H1 (cell line): ENCODE results near the gene KRTAP10-8. TPM values are rescaled to one million over a fixed set of nuclear protein-coding genes. Genes with fewer than 3 reads are reported as not detected.

Experiments used
- CTCF ChIA-PET: fragments of 300-600 bp; sonication (Branson Sonifier 250); formaldehyde crosslinking; loops from one replicate; lab custom pipeline; 2021; ENCODE audit not compliant: partially characterized antibody; lab: Charles Lee
- POLR2A ChIA-PET: fragments of 300-600 bp; sonication (Branson Sonifier 250); formaldehyde crosslinking; loops from one replicate; lab custom pipeline; 2021; ENCODE audit warnings: inconsistent platforms; ENCODE audit not compliant: partially characterized antibody; lab: Charles Lee
- DNase-seq, 2 experiments: peaks; one replicate each; pipeline versions ENCODE4 v3.0.0 to v3.0.0-alpha.2; 2010 to 2022; ENCODE audit warnings: low spot score in 2 of 2, low read depth in 1 of 2, mixed read lengths in 1 of 2
- FAIRE-seq: peaks from 2 replicates; lab custom pipeline; 2011; peaks lifted over from hg19 to GRCh38; lab: Jason Lieb, UNC
- H2AFZ ChIP-seq: 2 replicates; pipeline ENCODE4 v1.8.1; 2012; ENCODE audit warnings: low read length, inconsistent platforms
- H2AK5ac ChIP-seq: 2 replicates; pipeline ENCODE4 v1.6.1; 2013; ENCODE audit warnings: low read depth, low read length
- H2BK120ac ChIP-seq: replicated peaks from 2 replicates; pipeline ENCODE3; 2013; ENCODE audit warnings: low read depth, low read length, inconsistent platforms
- H2BK12ac ChIP-seq: 2 replicates; pipeline ENCODE4 v1.6.1; 2013; ENCODE audit warnings: low read depth, low read length
- H2BK15ac ChIP-seq: 2 replicates; pipeline ENCODE4 v1.6.1; 2013; ENCODE audit warnings: low read length
- H2BK20ac ChIP-seq: 2 replicates; pipeline ENCODE4 v1.6.1; 2013; ENCODE audit warnings: low read length
- H2BK5ac ChIP-seq: 2 replicates; pipeline ENCODE4 v1.6.1; 2013; ENCODE audit warnings: low read depth, low read length
- H3K14ac ChIP-seq: 2 replicates; pipeline ENCODE4 v1.6.1; 2013; ENCODE audit warnings: inconsistent platforms; ENCODE audit not compliant: insufficient read length
- H3K18ac ChIP-seq: 2 replicates; pipeline ENCODE4 v1.6.1; 2013; ENCODE audit warnings: low read length; ENCODE audit errors: extremely low read depth
- H3K23ac ChIP-seq: 2 replicates; pipeline ENCODE4 v1.6.1; 2013; ENCODE audit warnings: inconsistent platforms; ENCODE audit not compliant: insufficient read length
- H3K23me2 ChIP-seq: 2 replicates; pipeline ENCODE4 v1.6.1; 2013; ENCODE audit warnings: low read depth, low read length
- H3K27ac ChIP-seq: 2 replicates; pipeline ENCODE4 v1.6.1; 2011; ENCODE audit warnings: low read depth, low read length, inconsistent platforms
- H3K27me3 ChIP-seq, 4 experiments: replicated peaks in 1 of 4; 1 replicate in 1 of 4; 2 replicates in 3 of 4; pipeline versions ENCODE4 v1.6.1 to v1.8.1; 2011 to 2013; ENCODE audit warnings: low read length in 3 of 4, mild to moderate bottlenecking in 3 of 4, inconsistent platforms in 2 of 4, mixed read lengths in 2 of 4, moderate library complexity in 1 of 4; ENCODE audit not compliant: control insufficient read depth in 3 of 4, insufficient read depth in 3 of 4; ENCODE audit errors: extremely low read depth in 1 of 4
- H3K36me3 ChIP-seq, 4 experiments: 2 replicates each; pipeline versions ENCODE4 v1.6.1 to v1.8.1; 2011 to 2013; ENCODE audit warnings: mild to moderate bottlenecking in 4 of 4, low read length in 3 of 4, moderate library complexity in 2 of 4, control low read depth in 1 of 4, inconsistent platforms in 1 of 4; ENCODE audit not compliant: insufficient read depth in 4 of 4, control insufficient read depth in 2 of 4
- H3K4ac ChIP-seq: replicated peaks from 2 replicates; pipeline ENCODE3; 2013; ENCODE audit warnings: low read length, low read depth, mixed read lengths, inconsistent platforms; ENCODE audit not compliant: insufficient read length
- H3K4me1 ChIP-seq, 4 experiments: replicated peaks in 1 of 4; 1 replicate in 1 of 4; 2 replicates in 3 of 4; pipeline versions ENCODE4 v1.6.1 to v1.8.1; 2011 to 2013; ENCODE audit warnings: low read length in 3 of 4, inconsistent platforms in 2 of 4, mixed read lengths in 1 of 4; ENCODE audit not compliant: insufficient read depth in 4 of 4, control insufficient read depth in 3 of 4
- H3K4me2 ChIP-seq, 2 experiments: 2 replicates each; pipeline versions ENCODE4 v1.6.1 to v1.8.1; 2011 to 2013; ENCODE audit warnings: low read depth in 2 of 2, low read length in 2 of 2, control low read depth in 1 of 2, inconsistent platforms in 1 of 2, mild to moderate bottlenecking in 1 of 2; ENCODE audit not compliant: insufficient read depth in 1 of 2
- H3K4me3 ChIP-seq, 4 experiments: fragments of 200-600, 300-600 bp in 1 of 4; sonication (generic), shearing (Covaris generic), sonication (Bioruptor Twin) in 1 of 4; 2 replicates each; pipeline versions ENCODE4 v1.5.1 to v1.8.1; 2011 to 2016; ENCODE audit warnings: low read length in 4 of 4, low read depth in 3 of 4, control low read depth in 2 of 4, inconsistent platforms in 2 of 4, mild to moderate bottlenecking in 2 of 4, mixed read lengths in 1 of 4, moderate library complexity in 1 of 4; ENCODE audit not compliant: insufficient read depth in 2 of 4; ENCODE audit errors: extremely low read depth in 1 of 4
- H3K56ac ChIP-seq: replicated peaks from 2 replicates; pipeline ENCODE3; 2013; ENCODE audit warnings: low read depth, mild to moderate bottlenecking, mixed read lengths, low read length, inconsistent platforms; ENCODE audit not compliant: insufficient read length
- H3K79me1 ChIP-seq: 2 replicates; pipeline ENCODE4 v1.6.1; 2013; ENCODE audit warnings: low read depth, low read length, control low read depth
- H3K79me2 ChIP-seq, 2 experiments: 2 replicates each; pipeline versions ENCODE4 v1.6.1 to v1.8.1; 2012 to 2013; ENCODE audit warnings: low read length in 2 of 2, mild to moderate bottlenecking in 2 of 2, inconsistent platforms in 1 of 2; ENCODE audit not compliant: insufficient read depth in 2 of 2, control insufficient read depth in 1 of 2
- H3K9ac ChIP-seq, 4 experiments: replicated peaks in 1 of 4; 1 replicate in 1 of 4; 2 replicates in 3 of 4; pipeline versions ENCODE4 v1.6.1 to v1.8.1; 2011 to 2013; ENCODE audit warnings: low read depth in 3 of 4, low read length in 3 of 4, control low read depth in 2 of 4, mild to moderate bottlenecking in 2 of 4, moderate library complexity in 2 of 4, inconsistent platforms in 1 of 4; ENCODE audit errors: extremely low read depth in 1 of 4
- H3K9me3 ChIP-seq, 2 experiments: 2 replicates each; pipeline versions ENCODE4 v1.6.1 to v1.8.1; 2012 to 2013; ENCODE audit warnings: mild to moderate bottlenecking in 2 of 2, moderate library complexity in 2 of 2, control low read depth in 1 of 2, inconsistent platforms in 1 of 2, low read depth in 1 of 2, low read length in 1 of 2, mixed read lengths in 1 of 2; ENCODE audit not compliant: insufficient read depth in 2 of 2
- H4K20me1 ChIP-seq, 2 experiments: replicated peaks in 1 of 2; 2 replicates each; pipeline versions ENCODE3 to v1.8.1; 2011 to 2013; ENCODE audit warnings: inconsistent platforms in 2 of 2, low read length in 2 of 2, mild to moderate bottlenecking in 1 of 2; ENCODE audit not compliant: insufficient read depth in 2 of 2, control insufficient read depth in 1 of 2
- H4K5ac ChIP-seq: 2 replicates; pipeline ENCODE4 v1.6.1; 2013; ENCODE audit warnings: low read length, low read depth, mixed read lengths, inconsistent platforms; ENCODE audit not compliant: insufficient read length
- H4K8ac ChIP-seq: 2 replicates; pipeline ENCODE4 v1.8.0; 2013; ENCODE audit warnings: mild to moderate bottlenecking, moderate library complexity, low read length, inconsistent platforms; ENCODE audit not compliant: insufficient read depth; ENCODE audit errors: extremely low read depth
- H4K91ac ChIP-seq: replicated peaks from 2 replicates; pipeline ENCODE3; 2013; ENCODE audit warnings: low read length, mixed read lengths, inconsistent platforms; ENCODE audit not compliant: insufficient read length
- ASH2L ChIP-seq: fragments of 200-600, 300-600 bp; sonication (generic); IDR thresholded peaks from one replicate; pipeline ENCODE4 v1.7.1; 2017; ENCODE audit warnings: low read length
- ATF2 ChIP-seq: IDR thresholded peaks from 2 replicates; pipeline ENCODE4 v1.6.1; 2012; ENCODE audit warnings: low read length, inconsistent platforms
- CHD2 ChIP-seq: IDR thresholded peaks from 2 replicates; pipeline ENCODE4 v1.6.1; 2012; ENCODE audit warnings: low read length, improper control_type of control experiment
- EZH2 ChIP-seq: fragments of 200-600 bp; sonication (generic); IDR thresholded peaks from 2 replicates; pipeline ENCODE4 v1.7.1; 2012; ENCODE audit warnings: low read depth, mild to moderate bottlenecking, moderate library complexity, low read length, inconsistent platforms; ENCODE audit not compliant: severe bottlenecking
- HDAC6 ChIP-seq: IDR thresholded peaks from one replicate; pipeline ENCODE4 v1.7.1; 2012; ENCODE audit warnings: low read depth, mild to moderate bottlenecking, inconsistent platforms, low read length, moderate library complexity
- SIX5 ChIP-seq: IDR thresholded peaks from 2 replicates; pipeline ENCODE4 v1.6.1; 2011; ENCODE audit warnings: mild to moderate bottlenecking, low read depth, low read length
- SRF ChIP-seq: IDR thresholded peaks from 2 replicates; pipeline ENCODE4 v1.6.1; 2011; ENCODE audit warnings: mild to moderate bottlenecking, low read depth, low read length, moderate library complexity
- TCF12 ChIP-seq: IDR thresholded peaks from 2 replicates; pipeline ENCODE4 v1.6.1; 2011; ENCODE audit warnings: low read depth, mild to moderate bottlenecking, low read length
- WGBS, 2 experiments: shearing (Covaris generic) in 1 of 2; methylation state at CpG; one replicate each; pipeline versions ENCODE4 v1.1.6 to v1.1.7; 2013 to 2015; ENCODE audit warnings: low lambda C conversion rate in 2 of 2, mixed read lengths in 2 of 2, inconsistent platforms in 1 of 2, low coverage in 1 of 2, missing lambda C conversion rate in 1 of 2; ENCODE audit not compliant: insufficient replicate concordance in 2 of 2, insufficient coverage in 1 of 2, insufficient read length in 1 of 2; ENCODE audit errors: extremely low coverage in 1 of 2, missing lambda C conversion rate in 1 of 2; 5-methylcytosine and 5-hydroxymethylcytosine counted together
- polyA plus RNA-seq, 7 experiments: library from polyadenylated mRNA; depleted of rRNA in 3 of 7; stranded (reverse) in 5 of 7; unstranded in 2 of 7; fragments of >200 nt in 5 of 7; fragments of 200-250 nt in 2 of 7; gene quantifications; 1 replicate in 5 of 7; 2 replicates in 1 of 7; 4 replicates in 1 of 7; pipeline versions ENCODE4 v1.2.1 to v1.2.3, GENCODE V29; 2011 to 2013; ENCODE audit warnings: missing spikeins in 2 of 7, mixed read lengths in 2 of 7
- total RNA-seq: library from RNA; stranded (reverse); fragmentation: NEBNext Ultra II Directional; extraction: Animal tissue kit (Norgen Biotek cat#: 25700); gene quantifications from 2 replicates; pipeline ENCODE4 v1.2.1, GENCODE V29; 2021

Gene KRTAP10-8
- total and polyA plus RNA-seq, 2 of the 8 experiments (the other 6 are each of a cell fraction or from before 2014, with no cell fraction given) = not detected

- ChIA-PET CTCF (no interaction called here), POLR2A (no interaction called here)
- H3K9me3 ChIP-seq = peaks cover 3 to 8% of the 10 kb centered on the region in 2 experiments; a peak in 2 of 4 replicates
- H4K8ac ChIP-seq = no peak overlapping the region
- H3K4me3 ChIP-seq = no peak overlapping the region
- no peaks in the 10 kb centered on the region for H3K79me1 ChIP-seq
- no peaks in the 10 kb centered on the region for H3K36me3 ChIP-seq
- no peak overlapping the region for H2BK15ac ChIP-seq
- FAIRE-seq = no peak
- H4K20me1 ChIP-seq = peaks cover 0 to 3% of the 10 kb centered on the region in 2 experiments
- no peak overlapping the region for H3K4me2 ChIP-seq
- H2BK5ac ChIP-seq = no peak overlapping the region
- H3K4ac ChIP-seq = no peak overlapping the region
- no peak for TF ChIP-seq CHD2
- TF ChIP-seq SRF = no peak
- TF ChIP-seq TCF12 = no peak
- TF ChIP-seq ATF2 = no peak
- no peak for TF ChIP-seq EZH2
- TF ChIP-seq SIX5 = no peak
- no peak for TF ChIP-seq HDAC6
- no peak for TF ChIP-seq ASH2L
- no peak overlapping the region for H3K9ac ChIP-seq
- H3K23me2 ChIP-seq = no peaks in the 10 kb centered on the region; the same call in 1 of the 2 replicates
- DNase-seq = no peak
- no peak overlapping the region for H3K18ac ChIP-seq
- no peak overlapping the region for H2AFZ ChIP-seq
- H3K4me1 ChIP-seq = no peaks in the 10 kb centered on the region; a peak in 1 of 7 replicates
- H3K27me3 ChIP-seq = no peaks in the 10 kb centered on the region
- H4K5ac ChIP-seq = no peak overlapping the region
- H2BK20ac ChIP-seq = no peak overlapping the region
- H2BK120ac ChIP-seq = no peak overlapping the region
- no peak overlapping the region for H4K91ac ChIP-seq
- no peak overlapping the region for H3K56ac ChIP-seq
- H2BK12ac ChIP-seq = no peak overlapping the region
- no peak overlapping the region for H2AK5ac ChIP-seq
- no peak overlapping the region for H3K23ac ChIP-seq
- no peak overlapping the region for H3K14ac ChIP-seq
- no peaks in the 10 kb centered on the region for H3K79me2 ChIP-seq
- WGBS, 2 experiments = 94% methylated on average over 6 of the region's 12 CpGs; no CpG with 5 or more reads in 1 of the 2 experiments
- no peak overlapping the region for H3K27ac ChIP-seq
These were observed 27.4 kb downstream of the KRTAP10-8 start for GRCh38 chr21:44639331-44639655.
